Measurements from ENCODE around the gene PLA2G6. TPM values are rescaled to one million over a fixed set of nuclear protein-coding genes. Genes with fewer than 3 reads are reported as not detected.
A peak's percentile ranks its signal among the peaks of the same experiment; 100 is the strongest.

The PLA2G6 gene
- total RNA-seq, 1 experiment from 2014 or later: 36.0 TPM

GRCh38 chr22:38124236-38124974, 57.2 kb downstream of the PLA2G6 start:
- CTCF ChIA-PET: no interaction called here
- BruUV-seq (replicated peaks): no TSS peak
- H3K4me2 ChIP-seq (ENCODE audit: low read length): no peak overlapping the region
- no peaks in the 10 kb centered on the region for H4K20me1 ChIP-seq (ENCODE audit: insufficient read depth)
- H3K9me2 ChIP-seq (ENCODE audit: insufficient read depth): no peaks in the 10 kb centered on the region
- ATAC-seq (peak; percentile 45), DNase-seq (ENCODE audit: low read depth, low spot score) (no peak)
- no peak overlapping the region for H3K4me3 ChIP-seq (replicated peaks in 1 of 2; ENCODE audit: low read depth in 1 of 2, low read length in 2 of 2)
- POLR2A ChIA-PET: interaction anchor here (0.6 kb wide), 1 partner anchor 516 kb away, joined by 3 read pairs; the partner anchor contains the start of gene GGA1
- intact Hi-C loops (cut with micrococcal nuclease): no loop called here
- no peak overlapping the region for H2AFZ ChIP-seq (ENCODE audit: low read depth, low read length, poor library complexity, severe bottlenecking)
- H3K9ac ChIP-seq (ENCODE audit: low read length): no peak overlapping the region
- H3K27ac ChIP-seq (ENCODE audit: low read depth, low read length): no peak overlapping the region
- RAD21 ChIA-PET (ENCODE audit: low non-redundant PET in 1 of 2, low total read pairs in 2 of 2, uncharacterized antibody in 2 of 2, unreplicated experiment in 2 of 2): no interaction called here
- no peaks in the 10 kb centered on the region for H3K9me3 ChIP-seq (ENCODE audit: control insufficient read depth in 1 of 2, insufficient read depth in 1 of 2, low read depth in 1 of 2, low read length in 2 of 2)
- H3K4me1 ChIP-seq (ENCODE audit: control insufficient read depth in 1 of 2, insufficient read depth in 2 of 2, low read length in 2 of 2): peaks cover 13 to 16% of the 10 kb centered on the region in 2 experiments
- H3K36me3 ChIP-seq (ENCODE audit: control insufficient read depth in 1 of 2, insufficient read depth in 2 of 2, low read length in 2 of 2): no peaks in the 10 kb centered on the region
- H3K79me2 ChIP-seq (ENCODE audit: insufficient read depth, low read length): no peaks in the 10 kb centered on the region
- peak in 1 of 3 experiments; percentile 22; a peak in 1 of 6 replicates for TF ChIP-seq CTCF (IDR thresholded peaks at IDR 0.05 in 2 of 3, conservative IDR thresholded peaks at IDR 0.05 in 1 of 3; ENCODE audit: borderline replicate concordance in 1 of 3, insufficient read depth in 1 of 3, low read depth in 2 of 3, low read length in 2 of 3)
- TF ChIP-seq ZBTB33 (IDR thresholded peaks at IDR 0.05; ENCODE audit: extremely low read depth, insufficient replicate concordance, low read length): no peak
- no peak for TF ChIP-seq YY1 (IDR thresholded peaks at IDR 0.05; ENCODE audit: extremely low read depth, insufficient replicate concordance, low read depth, low read length)
- no peak for TF ChIP-seq SP1 (IDR thresholded peaks at IDR 0.05; ENCODE audit: low read depth)
- no peak for TF ChIP-seq EGR1 (IDR thresholded peaks at IDR 0.05; ENCODE audit: low read depth)
- no peak for TF ChIP-seq SIN3A (IDR thresholded peaks at IDR 0.05; ENCODE audit: low read depth)
- H3K27me3 ChIP-seq (ENCODE audit: insufficient read depth, low read length): no peaks in the 10 kb centered on the region
